Pancreas (tissue), 10 donors: ENCODE data around the gene C6orf120. TPM values are rescaled to one million over a fixed set of nuclear protein-coding genes. Genes with fewer than 3 reads are reported as not detected.

Experiments
- ATAC-seq, 4 donors: fragments of 200-7000 bp; cut with Tn5 transposase; one replicate each; pipeline versions ENCODE4 v1.8.0 to v1.9.1; 2020; ENCODE audit warnings: mild to moderate bottlenecking in 4 of 4, moderate library complexity in 4 of 4
- DNase-seq, 6 donors: peaks; one replicate each; pipeline ENCODE4 v3.0.0-alpha.2; 2020
- FAIRE-seq: peaks from 2 replicates; lab custom pipeline; 2012; peaks lifted over from hg19 to GRCh38; lab: Jason Lieb, UNC
- H3K27ac ChIP-seq, 4 donors: fragments of 200-600 bp; sonication (generic); 1 replicate in 3 of 4; 2 replicates in 1 of 4; pipeline versions ENCODE4 v1.5.0 to v1.8.0; 2020
- H3K27me3 ChIP-seq, 4 donors: fragments of 200-600 bp; one replicate each; pipeline ENCODE4 v1.8.0; 2021
- H3K36me3 ChIP-seq, 3 donors: fragments of 200-600 bp; sonication (generic) in 1 of 3; one replicate each; pipeline versions ENCODE4 v1.5.0 to v1.8.0; 2020 to 2021
- H3K4me1 ChIP-seq, 3 donors: fragments of 200-600 bp; one replicate each; pipeline ENCODE4 v1.8.0; 2021
- H3K4me3 ChIP-seq, 4 donors: fragments of 200-600 bp; sonication (generic) in 2 of 4; one replicate each; pipeline versions ENCODE4 v1.5.0 to v1.8.0; 2020 to 2021
- H3K9me3 ChIP-seq, 4 donors: fragments of 200-600 bp; one replicate each; pipeline ENCODE4 v1.8.0; 2021
- WGBS, 2 donors: extraction: QIAGEN DNeasy Blood & Tissue Kit; methylation state at CpG; one replicate each; pipeline ENCODE4 v1.1.7; 2013; 5-methylcytosine and 5-hydroxymethylcytosine counted together
- intact Hi-C, 3 donors: fragments of 100-400 bp; cut with DNase I; formaldehyde crosslinking; loops; one replicate each; pipeline versions ENCODE4 v1.11.1 to v1.14.2; 2022
- polyA plus RNA-seq, 2 donors: library from polyadenylated mRNA; stranded (reverse); fragments of 200-250 nt; gene quantifications; one replicate each; pipeline ENCODE4 v1.2.3, GENCODE V29; 2013
- total RNA-seq, 6 donors: library from RNA; stranded (reverse); fragmentation: NEBNext Ultra II Directional in 4 of 6; extraction: Animal tissue kit (Norgen Biotek cat#: 25700) in 4 of 6; gene quantifications; one replicate each; pipeline versions ENCODE4 v1.2.1 to v1.2.4, GENCODE V29; 2021 to 2023
- TF ChIP-seq, protein P1 (sequence below), 4 donors: fragments of 200-600 bp; sonication (generic) in 3 of 4; IDR thresholded peaks; one replicate each; pipeline versions ENCODE4 v1.5.0 to v1.8.0; 2021; ENCODE audit warnings: antibody characterized with exemption in 4 of 4
- donor health status: healthy with polysubstance abuse.
- donor health status: DM: no; HTN: no; CAD: no; lungs with moderate emphysema.
- donor health status: DM: no; HTN: no; CAD: no.
- donor health status: control.
- donor health status: control.
- donor health status: Bipolar disorder and iron deficiency.
- donor health status: DM: yes; HTN: yes; CAD: no.
- donor health status: DM: no; HTN: no; CAD: no.
- donor health status: DM: no; HTN: no; CAD: no.
- donor health status: DM: yes; HTN: yes; CAD: no.

Gene C6orf120
- total and polyA plus RNA-seq, 8 donors, result 2.9 to 15.5 (median 11.8) TPM

DNA sequence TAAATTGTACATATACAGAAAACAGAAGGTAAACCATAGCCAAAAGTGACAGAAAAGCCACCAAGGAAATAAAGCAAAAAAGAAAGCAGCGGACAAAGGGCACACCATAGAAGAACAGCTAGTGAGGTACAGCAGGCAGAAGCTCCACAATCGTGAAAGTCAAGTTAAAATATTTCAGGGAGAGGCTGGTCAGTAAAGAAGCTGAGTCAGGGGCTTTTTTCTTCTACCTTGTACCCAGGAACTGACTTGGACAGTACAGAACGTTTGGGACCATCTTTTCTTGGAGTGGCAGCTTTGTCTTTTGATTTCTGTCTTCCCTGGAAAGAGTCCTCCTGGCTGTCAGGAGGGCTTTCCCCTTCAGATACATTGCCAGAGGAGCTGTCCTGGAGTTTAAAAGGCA, 8.1 kb downstream of the C6orf120 start:
- WGBS, 2 donors, result 73 to 81% methylated on average over 3 of the region's 3 CpGs
- H3K27me3 ChIP-seq, result no peaks in the 10 kb centered on the region
- H3K27ac ChIP-seq, result no peak overlapping the region
- no peak for DNase-seq
- TF ChIP-seq, protein P1, sequence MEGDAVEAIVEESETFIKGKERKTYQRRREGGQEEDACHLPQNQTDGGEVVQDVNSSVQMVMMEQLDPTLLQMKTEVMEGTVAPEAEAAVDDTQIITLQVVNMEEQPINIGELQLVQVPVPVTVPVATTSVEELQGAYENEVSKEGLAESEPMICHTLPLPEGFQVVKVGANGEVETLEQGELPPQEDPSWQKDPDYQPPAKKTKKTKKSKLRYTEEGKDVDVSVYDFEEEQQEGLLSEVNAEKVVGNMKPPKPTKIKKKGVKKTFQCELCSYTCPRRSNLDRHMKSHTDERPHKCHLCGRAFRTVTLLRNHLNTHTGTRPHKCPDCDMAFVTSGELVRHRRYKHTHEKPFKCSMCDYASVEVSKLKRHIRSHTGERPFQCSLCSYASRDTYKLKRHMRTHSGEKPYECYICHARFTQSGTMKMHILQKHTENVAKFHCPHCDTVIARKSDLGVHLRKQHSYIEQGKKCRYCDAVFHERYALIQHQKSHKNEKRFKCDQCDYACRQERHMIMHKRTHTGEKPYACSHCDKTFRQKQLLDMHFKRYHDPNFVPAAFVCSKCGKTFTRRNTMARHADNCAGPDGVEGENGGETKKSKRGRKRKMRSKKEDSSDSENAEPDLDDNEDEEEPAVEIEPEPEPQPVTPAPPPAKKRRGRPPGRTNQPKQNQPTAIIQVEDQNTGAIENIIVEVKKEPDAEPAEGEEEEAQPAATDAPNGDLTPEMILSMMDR (IDR thresholded peaks at IDR 0.05), result no peak
- ATAC-seq, result no peak
- H3K36me3 ChIP-seq, result peaks cover 0 to 38% (median 8%) of the 10 kb centered on the region in 3 donors
- H3K9me3 ChIP-seq, result no peaks in the 10 kb centered on the region
- no peak for FAIRE-seq
- peaks cover 0 to 4% (median 0%) of the 10 kb centered on the region in 3 donors for H3K4me1 ChIP-seq
- intact Hi-C loops, result no loop called here
- H3K4me3 ChIP-seq, result no peak overlapping the region

DNA sequence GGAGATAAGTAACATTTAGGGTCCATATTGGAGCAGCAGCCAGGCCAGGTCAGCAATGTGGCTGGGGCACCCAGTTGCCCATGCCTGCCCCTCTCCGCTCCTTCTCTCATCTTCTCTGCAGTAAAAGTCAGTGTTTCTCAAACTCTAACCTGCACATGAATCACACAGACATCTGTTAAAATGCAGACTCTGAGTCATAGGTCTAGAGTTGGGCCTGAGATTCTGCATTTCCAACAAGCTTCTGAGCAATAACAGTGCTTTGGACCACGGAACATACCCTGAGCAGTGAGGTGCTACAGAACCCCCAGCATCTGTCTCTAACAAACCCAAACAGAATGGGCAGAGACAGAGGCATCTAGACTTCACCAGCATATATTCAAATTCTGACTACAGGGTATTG, 12.3 kb downstream of the C6orf120 start:
- ATAC-seq, result no peak
- TF ChIP-seq, protein P1 (IDR thresholded peaks at IDR 0.05), result no peak
- no peaks in the 10 kb centered on the region for H3K27me3 ChIP-seq
- H3K4me1 ChIP-seq, result peaks cover 0 to under 1% (median 0%) of the 10 kb centered on the region in 3 donors
- no peak for DNase-seq
- intact Hi-C loops, result no loop called here
- no peak for FAIRE-seq
- no peak overlapping the region for H3K27ac ChIP-seq
- H3K9me3 ChIP-seq, result no peaks in the 10 kb centered on the region
- H3K4me3 ChIP-seq, result no peak overlapping the region
- H3K36me3 ChIP-seq, result peaks cover 0 to 60% (median 11%) of the 10 kb centered on the region in 3 donors
- 97 to 99% methylated on average over 2 of the region's 2 CpGs for WGBS, 2 donors

DNA sequence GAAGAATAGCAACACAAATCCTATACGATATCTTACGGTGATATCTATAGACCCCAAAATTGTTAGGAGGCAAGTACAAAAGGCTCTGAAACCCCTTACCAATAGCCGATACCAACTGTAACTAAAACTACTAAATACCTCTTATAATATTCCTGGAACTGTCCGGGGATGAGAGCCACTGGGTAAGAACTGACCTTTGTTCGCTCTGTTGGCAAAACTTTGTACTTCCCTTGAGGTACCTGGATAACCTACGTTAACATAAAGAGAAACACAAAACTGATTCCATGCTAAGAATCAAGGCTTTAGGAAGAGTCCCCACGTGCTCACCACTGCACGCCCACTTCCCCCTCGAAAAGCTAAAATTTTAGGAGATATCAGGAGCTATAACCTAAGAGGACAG, 12.7 kb downstream of the C6orf120 start:
- TF ChIP-seq, protein P1 (IDR thresholded peaks at IDR 0.05), result no peak
- no peak for ATAC-seq
- H3K4me1 ChIP-seq, result no peaks in the 10 kb centered on the region
- H3K9me3 ChIP-seq, result no peaks in the 10 kb centered on the region
- 92 to 94% methylated on average over 9 of the region's 9 CpGs for whole genome bisulfite sequencing, 2 donors
- intact Hi-C loops, result no loop called here
- no peak for DNase-seq
- H3K27me3 ChIP-seq, result no peaks in the 10 kb centered on the region
- peaks cover 0 to 59% (median 11%) of the 10 kb centered on the region in 3 donors for H3K36me3 ChIP-seq
- FAIRE-seq, result no peak
- H3K27ac ChIP-seq, result no peak overlapping the region
- no peak overlapping the region for H3K4me3 ChIP-seq

DNA sequence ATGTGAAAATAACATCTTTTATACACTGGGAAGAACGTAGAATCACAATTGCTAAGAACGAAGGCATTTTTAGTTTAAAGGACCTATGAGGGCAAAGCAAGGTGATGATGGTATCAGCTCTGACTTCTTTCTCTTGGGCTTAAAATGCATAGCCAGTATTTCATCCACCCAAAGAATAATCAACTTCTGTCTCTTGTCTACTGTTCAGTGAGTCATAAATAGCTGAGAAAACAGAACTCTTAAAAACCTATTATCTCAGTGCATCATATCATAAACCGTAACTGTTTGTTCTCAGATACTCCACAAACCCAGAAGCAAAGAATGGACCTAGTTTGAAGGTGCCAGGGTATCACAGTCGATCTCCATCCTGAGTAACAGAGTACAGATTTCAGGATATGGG, 17.2 kb downstream of the C6orf120 start:
- Histone ChIP-seq H3K27ac (no peak overlapping the region), H3K9me3 (no peaks in the 10 kb centered on the region), H3K36me3 (peaks cover 0 to 29% (median 7%) of the 10 kb centered on the region in 3 donors), H3K27me3 (no peaks in the 10 kb centered on the region), H3K4me1 (peaks cover 8 to 12% (median 12%) of the 10 kb centered on the region in 3 donors), H3K4me3 (no peak overlapping the region)
- TF ChIP-seq, protein P1 (IDR thresholded peaks at IDR 0.05), result no peak
- no peak for DNase-seq
- WGBS, 2 donors, result 83 to 84% methylated on average over 4 of the region's 4 CpGs
- no peak for ATAC-seq
- FAIRE-seq, result no peak
- intact Hi-C loops, result no loop called here

DNA sequence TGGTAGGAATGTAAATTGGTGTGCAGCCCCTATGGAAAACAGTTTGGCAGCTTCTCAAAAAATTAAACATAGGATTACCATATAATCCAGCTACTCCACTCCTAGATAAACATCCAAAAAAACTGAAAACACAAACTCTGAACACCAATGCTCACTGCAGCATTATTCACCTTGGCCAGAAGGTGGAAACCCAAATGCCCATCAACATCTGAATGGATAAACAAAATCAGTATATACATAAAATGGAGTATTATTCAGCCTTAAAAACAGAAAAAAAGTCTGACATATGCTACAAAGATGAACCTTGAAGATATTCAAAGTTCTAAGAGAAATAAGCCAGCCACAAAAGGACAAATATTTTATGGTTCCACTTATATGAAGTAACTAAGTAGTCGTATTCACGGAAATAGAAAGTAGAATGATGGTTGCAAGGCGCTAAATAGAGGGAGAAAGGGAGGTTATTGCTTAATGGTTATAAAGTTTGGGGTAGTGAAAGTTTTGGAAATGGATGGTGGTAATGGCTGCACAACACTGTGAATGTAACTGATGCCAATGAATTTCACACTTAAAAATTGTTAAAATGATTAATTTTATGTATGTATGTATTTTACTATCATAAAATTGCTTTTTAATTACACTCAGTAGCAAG, 18.4 kb downstream of the C6orf120 start:
- 97 to 98% methylated on average over 3 of the region's 3 CpGs for WGBS, 2 donors
- no peak for FAIRE-seq
- intact Hi-C loops, result no loop called here
- Histone ChIP-seq H3K27me3 (no peaks in the 10 kb centered on the region), H3K27ac (no peak overlapping the region), H3K9me3 (no peaks in the 10 kb centered on the region), H3K4me1 (peaks cover 8 to 12% (median 12%) of the 10 kb centered on the region in 3 donors), H3K36me3 (peaks cover 0 to 18% (median 7%) of the 10 kb centered on the region in 3 donors), H3K4me3 (no peak overlapping the region)
- no peak for ATAC-seq
- DNase-seq, result no peak
- TF ChIP-seq, protein P1 (IDR thresholded peaks at IDR 0.05), result no peak
